ENCODE data around the gene CDC42EP5. TPM values are rescaled to one million over a fixed set of nuclear protein-coding genes. Genes with fewer than 3 reads are reported as not detected.

Gene CDC42EP5
- total RNA-seq, 1 experiment from 2014 or later: 25.1 TPM

DNA sequence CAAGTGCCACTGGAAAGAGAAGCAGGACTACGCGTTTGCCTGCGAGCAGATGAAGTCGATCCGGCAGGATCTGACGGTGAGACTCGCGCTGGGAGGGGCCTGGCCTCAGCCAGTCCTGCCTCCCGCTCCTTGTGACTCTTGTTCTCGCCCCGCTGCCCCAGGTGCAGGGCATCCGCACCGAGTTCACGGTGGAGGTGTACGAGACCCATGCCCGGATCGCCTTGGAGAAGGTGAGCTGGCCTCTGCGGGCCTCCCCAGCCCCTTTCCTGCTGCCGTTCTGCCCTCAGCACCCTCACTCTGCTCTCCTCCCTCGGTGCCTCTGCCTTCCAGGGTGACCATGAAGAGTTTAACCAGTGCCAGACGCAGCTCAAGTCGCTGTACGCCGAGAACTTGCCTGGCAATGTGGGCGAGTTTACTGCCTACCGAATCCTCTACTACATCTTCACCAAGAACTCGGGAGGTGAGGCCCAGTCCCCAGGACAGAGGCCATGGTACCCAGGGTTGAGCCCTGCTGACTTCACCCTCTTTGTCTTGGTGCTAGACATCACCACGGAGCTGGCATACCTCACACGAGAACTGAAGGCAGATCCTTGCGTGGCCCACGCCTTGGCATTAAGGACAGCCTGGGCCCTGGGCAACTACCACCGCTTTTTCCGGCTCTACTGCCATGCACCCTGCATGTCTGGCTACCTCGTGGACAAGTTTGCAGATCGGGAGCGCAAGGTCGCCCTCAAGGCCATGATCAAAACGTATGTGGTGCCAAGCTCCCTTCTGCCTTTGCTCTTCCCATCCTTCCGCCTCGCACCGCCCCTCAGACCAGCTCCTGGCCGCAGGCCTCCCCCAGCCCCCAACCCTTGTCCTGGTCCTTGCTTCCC lies 15.1 kb downstream of the CDC42EP5 start:
- Histone ChIP-seq H4K20me1 (ENCODE audit: insufficient read depth) (peaks cover 68% of the 10 kb centered on the region), H3K36me3 (ENCODE audit: low read depth) (peaks cover 42% of the 10 kb centered on the region), H3K79me2 (ENCODE audit: low read depth) (peaks cover 70% of the 10 kb centered on the region)

DNA sequence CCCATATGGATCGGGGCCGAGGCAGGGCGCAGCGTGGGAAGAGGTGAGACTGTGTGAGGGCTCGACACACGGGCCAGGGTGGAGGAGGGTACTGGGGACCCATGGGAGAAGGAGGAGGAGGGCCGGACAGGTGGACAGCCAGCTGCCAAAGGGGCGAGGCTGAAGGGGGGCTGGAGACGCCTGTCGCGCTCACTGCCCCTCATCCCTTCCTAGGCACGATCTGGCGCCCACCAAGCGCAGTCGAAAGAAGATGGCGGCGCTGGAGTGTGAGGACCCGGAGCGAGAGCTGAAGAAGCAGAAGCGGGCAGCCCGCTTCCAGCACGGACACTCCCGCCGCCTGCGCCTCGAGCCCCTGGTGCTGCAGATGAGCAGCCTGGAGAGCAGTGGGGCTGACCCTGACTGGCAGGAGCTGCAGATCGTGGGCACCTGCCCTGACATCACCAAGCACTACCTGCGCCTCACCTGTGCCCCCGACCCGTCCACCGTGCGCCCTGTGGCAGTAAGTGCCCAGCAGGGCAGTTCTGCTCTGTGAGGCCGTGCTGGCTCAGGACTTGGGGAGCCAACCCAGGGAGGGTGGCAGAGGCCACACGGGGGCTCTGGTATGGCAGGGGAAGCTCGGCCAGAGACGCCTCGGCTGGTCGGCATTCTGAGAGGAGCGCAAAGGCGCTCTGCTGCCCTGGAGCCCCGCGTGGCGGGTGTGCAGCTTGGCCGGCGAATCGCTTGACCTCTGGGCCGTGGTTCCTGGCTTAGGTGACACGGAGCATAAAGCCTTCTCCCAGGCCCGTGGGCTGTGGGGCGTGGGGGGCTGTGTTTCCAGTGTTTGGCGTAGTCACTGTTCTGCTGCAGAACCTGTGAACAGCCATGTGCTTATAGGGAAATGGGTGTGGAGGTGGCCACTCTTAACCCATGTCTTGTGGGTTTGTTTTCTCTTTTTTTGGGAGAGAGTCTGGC lies 16.4 kb downstream of the CDC42EP5 start:
- Histone ChIP-seq H3K27ac (no peak overlapping the region), H3K36me3 (ENCODE audit: low read depth) (peaks cover 53% of the 10 kb centered on the region), H3K79me2 (ENCODE audit: low read depth) (peaks cover 74% of the 10 kb centered on the region), H3F3A (ENCODE audit: insufficient read depth, low read depth) (peaks cover 28% of the 10 kb centered on the region; the same call in 1 of the 2 replicates), H3K4me2 (no peak overlapping the region), H3K9me2 (ENCODE audit: insufficient read depth) (no peaks in the 10 kb centered on the region), H3K27me3 (ENCODE audit: insufficient read depth, low read depth) (no peaks in the 10 kb centered on the region), H3K4me1 (replicated peaks; ENCODE audit: insufficient read depth) (peaks cover 10% of the 10 kb centered on the region), H3K9me3 (ENCODE audit: insufficient read depth, low read depth) (no peaks in the 10 kb centered on the region), H2AFZ (no peak overlapping the region), H4K20me1 (ENCODE audit: insufficient read depth) (peaks cover 75% of the 10 kb centered on the region), H3K4me3 (no peak overlapping the region)
- no peak for DNase-seq
- POLR2A ChIA-PET (ENCODE audit: unreplicated experiment): no interaction called here
- CTCF ChIA-PET: no interaction called here
- TF ChIP-seq, protein P1, sequence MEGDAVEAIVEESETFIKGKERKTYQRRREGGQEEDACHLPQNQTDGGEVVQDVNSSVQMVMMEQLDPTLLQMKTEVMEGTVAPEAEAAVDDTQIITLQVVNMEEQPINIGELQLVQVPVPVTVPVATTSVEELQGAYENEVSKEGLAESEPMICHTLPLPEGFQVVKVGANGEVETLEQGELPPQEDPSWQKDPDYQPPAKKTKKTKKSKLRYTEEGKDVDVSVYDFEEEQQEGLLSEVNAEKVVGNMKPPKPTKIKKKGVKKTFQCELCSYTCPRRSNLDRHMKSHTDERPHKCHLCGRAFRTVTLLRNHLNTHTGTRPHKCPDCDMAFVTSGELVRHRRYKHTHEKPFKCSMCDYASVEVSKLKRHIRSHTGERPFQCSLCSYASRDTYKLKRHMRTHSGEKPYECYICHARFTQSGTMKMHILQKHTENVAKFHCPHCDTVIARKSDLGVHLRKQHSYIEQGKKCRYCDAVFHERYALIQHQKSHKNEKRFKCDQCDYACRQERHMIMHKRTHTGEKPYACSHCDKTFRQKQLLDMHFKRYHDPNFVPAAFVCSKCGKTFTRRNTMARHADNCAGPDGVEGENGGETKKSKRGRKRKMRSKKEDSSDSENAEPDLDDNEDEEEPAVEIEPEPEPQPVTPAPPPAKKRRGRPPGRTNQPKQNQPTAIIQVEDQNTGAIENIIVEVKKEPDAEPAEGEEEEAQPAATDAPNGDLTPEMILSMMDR (conservative IDR thresholded peaks at IDR 0.05): no peak
- no peak for TF ChIP-seq EZH2 (IDR thresholded peaks at IDR 0.05; ENCODE audit: low read depth)
- BruUV-seq (replicated peaks): no TSS peak
- intact Hi-C loops (cut with micrococcal nuclease; ENCODE audit: unreplicated experiment): no loop called here

More for the DNA sequence above, 15.1 kb downstream of the CDC42EP5 start:
- ChIA-PET CTCF (no interaction called here), POLR2A (ENCODE audit: unreplicated experiment) (no interaction called here)
- Histone ChIP-seq H3K9me3 (ENCODE audit: insufficient read depth, low read depth) (no peaks in the 10 kb centered on the region), H3F3A (ENCODE audit: insufficient read depth, low read depth) (peaks cover 35% of the 10 kb centered on the region; the same call in 1 of the 2 replicates), H3K4me2 (no peak overlapping the region), H3K27me3 (ENCODE audit: insufficient read depth, low read depth) (no peaks in the 10 kb centered on the region), H3K9me2 (ENCODE audit: insufficient read depth) (no peaks in the 10 kb centered on the region), H3K4me3 (no peak overlapping the region), H3K4me1 (replicated peaks; ENCODE audit: insufficient read depth) (peaks cover 18% of the 10 kb centered on the region), H3K27ac (no peak overlapping the region), H2AFZ (no peak overlapping the region)
- intact Hi-C loops (cut with micrococcal nuclease; ENCODE audit: unreplicated experiment): no loop called here
- TF ChIP-seq, protein P1 (conservative IDR thresholded peaks at IDR 0.05): no peak
- TF ChIP-seq EZH2 (IDR thresholded peaks at IDR 0.05; ENCODE audit: low read depth): no peak
- no TSS peak for BruUV-seq (replicated peaks)
- no peak for DNase-seq

DNA sequence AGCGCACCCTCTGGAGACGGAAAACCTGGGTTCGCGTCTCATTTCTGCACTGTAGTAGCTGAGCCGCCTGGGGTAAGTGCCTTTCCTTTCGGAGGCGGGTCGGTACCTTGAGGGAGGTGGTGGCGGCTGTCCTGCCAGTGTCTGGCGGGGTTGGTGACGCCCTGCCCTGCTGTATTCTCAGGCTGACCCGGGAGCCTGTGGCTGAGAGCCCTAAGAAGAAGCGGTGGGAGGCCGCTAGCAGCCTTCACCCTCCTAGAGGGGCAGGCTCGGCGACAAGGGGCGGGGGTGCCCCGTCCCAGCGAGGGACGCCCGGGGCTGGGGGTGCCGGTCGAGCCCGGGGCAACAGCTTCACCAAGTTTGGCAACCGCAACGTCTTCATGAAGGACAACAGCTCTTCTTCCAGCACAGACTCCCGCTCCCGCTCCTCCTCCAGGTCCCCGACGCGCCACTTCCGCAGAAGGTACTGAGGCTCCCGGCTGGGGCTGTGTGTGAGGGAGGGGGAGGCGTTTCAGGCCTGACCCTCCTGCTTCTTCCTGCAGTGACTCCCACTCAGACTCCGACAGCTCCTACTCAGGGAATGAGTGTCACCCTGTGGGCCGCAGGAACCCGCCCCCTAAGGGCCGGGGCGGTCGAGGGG lies 17.2 kb downstream of the CDC42EP5 start:
- H3F3A ChIP-seq (ENCODE audit: insufficient read depth, low read depth): peaks cover 25% of the 10 kb centered on the region; the same call in 1 of the 2 replicates
- H3K79me2 ChIP-seq (ENCODE audit: low read depth): peaks cover 74% of the 10 kb centered on the region
- peaks cover 60% of the 10 kb centered on the region for H3K36me3 ChIP-seq (ENCODE audit: low read depth)
- H3K4me3 ChIP-seq: no peak overlapping the region
- TF ChIP-seq, protein P1 (conservative IDR thresholded peaks at IDR 0.05): no peak
- TF ChIP-seq EZH2 (IDR thresholded peaks at IDR 0.05; ENCODE audit: low read depth): no peak
- H3K9me3 ChIP-seq (ENCODE audit: insufficient read depth, low read depth): no peaks in the 10 kb centered on the region
- H4K20me1 ChIP-seq (ENCODE audit: insufficient read depth): peaks cover 75% of the 10 kb centered on the region
- intact Hi-C loops (cut with micrococcal nuclease; ENCODE audit: unreplicated experiment): no loop called here
- ChIA-PET POLR2A (ENCODE audit: unreplicated experiment) (no interaction called here), CTCF (no interaction called here)
- no peak for DNase-seq
- H3K27me3 ChIP-seq (ENCODE audit: insufficient read depth, low read depth): no peaks in the 10 kb centered on the region
- no TSS peak for BruUV-seq (replicated peaks)
- no peaks in the 10 kb centered on the region for H3K9me2 ChIP-seq (ENCODE audit: insufficient read depth)
- peaks cover 9% of the 10 kb centered on the region for H3K4me1 ChIP-seq (replicated peaks; ENCODE audit: insufficient read depth)
- H3K27ac ChIP-seq: no peak overlapping the region
- no peak overlapping the region for H2AFZ ChIP-seq
- H3K4me2 ChIP-seq: no peak overlapping the region

Data from PC-9 (cell line).